HepG2 (cell line): Measurements from ENCODE around the gene FAM50A. TPM values are rescaled to one million over a fixed set of nuclear protein-coding genes. Genes with fewer than 3 reads are reported as not detected.

Source experiments
- BRCA1 ChIP-seq: sonication (generic); formaldehyde crosslinking; IDR thresholded peaks from 2 replicates; pipeline ENCODE4 v1.4.0; 2020; ENCODE audit warnings: missing genetic modification reagents
- MIER2 ChIP-seq: IDR thresholded peaks from 2 replicates; pipeline ENCODE4 v1.6.1; 2016; ENCODE audit warnings: missing biosample characterization, missing genetic modification reagents
- ZNF326 ChIP-seq: sonication (generic); formaldehyde crosslinking; IDR thresholded peaks from 2 replicates; pipeline ENCODE4 v1.4.0; 2020; ENCODE audit warnings: missing genetic modification reagents, borderline replicate concordance
- ZNF446 ChIP-seq: sonication (generic); formaldehyde crosslinking; IDR thresholded peaks from 2 replicates; pipeline ENCODE4 v1.5.0; 2020; ENCODE audit warnings: mild to moderate bottlenecking, missing genetic modification reagents
- ZNF567 ChIP-seq: sonication (generic); formaldehyde crosslinking; IDR thresholded peaks from 2 replicates; pipeline ENCODE4 v1.8.1; 2023; ENCODE audit warnings: mild to moderate bottlenecking, missing genetic modification reagents, borderline replicate concordance
- polyA plus RNA-seq, 8 experiments: library from polyadenylated mRNA; depleted of rRNA in 3 of 8; stranded (reverse) in 7 of 8; unstranded in 1 of 8; fragments of >200 nt; fragmentation: Illumina TruSeq in 4 of 8; extraction: Trizol in 4 of 8; gene quantifications; 2 replicates each; pipeline versions ENCODE4 v1.2.1 to v1.2.3, GENCODE V29; 2011 to 2016; ENCODE audit warnings: low read depth in 4 of 8, missing spikeins in 1 of 8, mixed read lengths in 1 of 8; ENCODE audit not compliant: insufficient read depth in 1 of 8
- total RNA-seq, 5 experiments: library from RNA; depleted of rRNA; stranded (reverse); fragments of >200 nt; fragmentation: Illumina TruSeq; extraction: Trizol; gene quantifications; 2 replicates each; pipeline ENCODE4 v1.2.3, GENCODE V29; 2016; ENCODE audit warnings: low read depth in 1 of 5
- TF ChIP-seq, protein P1 (sequence below): sonication (generic); formaldehyde crosslinking; IDR thresholded peaks from 2 replicates; pipeline ENCODE4 v1.5.1; 2020; ENCODE audit warnings: mild to moderate bottlenecking, missing genetic modification reagents, borderline replicate concordance
- TF ChIP-seq, protein P2 (sequence below): sonication (generic); formaldehyde crosslinking; IDR thresholded peaks from 2 replicates; pipeline ENCODE4 v1.4.0; 2020; ENCODE audit warnings: mild to moderate bottlenecking, missing genetic modification reagents
- TF ChIP-seq, protein P3 (sequence below): sonication (generic); formaldehyde crosslinking; IDR thresholded peaks from 2 replicates; pipeline ENCODE4 v1.4.0; 2020; ENCODE audit warnings: missing genetic modification reagents
- TF ChIP-seq, protein P4 (sequence below): sonication (generic); formaldehyde crosslinking; IDR thresholded peaks from 2 replicates; pipeline ENCODE4 v1.5.0; 2020; ENCODE audit warnings: missing genetic modification reagents
- TF ChIP-seq, protein P5 (sequence below): sonication (generic); formaldehyde crosslinking; IDR thresholded peaks from 2 replicates; pipeline ENCODE4 v1.5.0; 2020; ENCODE audit warnings: mild to moderate bottlenecking, missing genetic modification reagents, borderline replicate concordance

The FAM50A gene
- total and polyA plus RNA-seq, 2 of the 13 experiments (the other 11 are each of a cell fraction or from before 2014, with no cell fraction given), result 30.7 to 40.7 TPM

DNA sequence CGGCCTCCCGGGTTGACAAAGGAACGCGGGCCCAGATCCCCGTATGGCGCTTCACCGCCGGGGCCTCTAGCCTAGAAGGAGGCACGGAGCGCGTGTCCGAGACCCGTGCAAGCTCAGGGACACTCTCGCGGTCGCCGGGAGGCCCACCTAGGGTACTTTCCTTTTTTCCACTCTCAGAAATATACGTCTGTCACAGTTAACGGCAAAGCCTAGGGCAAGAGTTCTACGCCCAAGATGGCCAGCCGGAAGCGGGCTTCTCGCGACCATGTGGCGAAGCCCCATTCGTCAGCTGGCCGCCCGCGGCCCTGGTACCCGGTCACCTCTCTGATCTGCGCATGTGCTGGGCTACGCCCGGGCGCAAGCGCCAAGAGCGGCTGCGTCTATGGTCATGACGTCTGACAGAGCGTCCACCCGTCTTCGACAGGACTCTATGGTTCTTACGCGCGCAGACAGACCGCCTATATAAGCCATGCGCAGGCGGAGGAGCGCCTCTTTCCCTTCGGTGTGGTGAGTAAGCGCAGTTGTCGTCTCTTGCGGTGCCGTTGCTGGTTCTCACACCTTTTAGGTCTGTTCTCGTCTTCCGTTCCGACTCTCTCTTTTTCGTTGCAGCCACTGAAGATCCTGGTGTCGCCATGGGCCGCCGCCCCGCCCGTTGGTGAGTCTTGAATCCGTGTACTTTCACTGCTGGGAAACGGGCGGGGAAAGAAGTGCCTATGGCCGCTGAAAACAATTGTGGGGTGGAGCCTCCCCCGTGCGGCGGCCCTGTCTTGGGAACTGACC is 45.9 kb upstream of the FAM50A start, which contains the start of gene RPL10 (continued):
- TF ChIP-seq, protein P1, sequence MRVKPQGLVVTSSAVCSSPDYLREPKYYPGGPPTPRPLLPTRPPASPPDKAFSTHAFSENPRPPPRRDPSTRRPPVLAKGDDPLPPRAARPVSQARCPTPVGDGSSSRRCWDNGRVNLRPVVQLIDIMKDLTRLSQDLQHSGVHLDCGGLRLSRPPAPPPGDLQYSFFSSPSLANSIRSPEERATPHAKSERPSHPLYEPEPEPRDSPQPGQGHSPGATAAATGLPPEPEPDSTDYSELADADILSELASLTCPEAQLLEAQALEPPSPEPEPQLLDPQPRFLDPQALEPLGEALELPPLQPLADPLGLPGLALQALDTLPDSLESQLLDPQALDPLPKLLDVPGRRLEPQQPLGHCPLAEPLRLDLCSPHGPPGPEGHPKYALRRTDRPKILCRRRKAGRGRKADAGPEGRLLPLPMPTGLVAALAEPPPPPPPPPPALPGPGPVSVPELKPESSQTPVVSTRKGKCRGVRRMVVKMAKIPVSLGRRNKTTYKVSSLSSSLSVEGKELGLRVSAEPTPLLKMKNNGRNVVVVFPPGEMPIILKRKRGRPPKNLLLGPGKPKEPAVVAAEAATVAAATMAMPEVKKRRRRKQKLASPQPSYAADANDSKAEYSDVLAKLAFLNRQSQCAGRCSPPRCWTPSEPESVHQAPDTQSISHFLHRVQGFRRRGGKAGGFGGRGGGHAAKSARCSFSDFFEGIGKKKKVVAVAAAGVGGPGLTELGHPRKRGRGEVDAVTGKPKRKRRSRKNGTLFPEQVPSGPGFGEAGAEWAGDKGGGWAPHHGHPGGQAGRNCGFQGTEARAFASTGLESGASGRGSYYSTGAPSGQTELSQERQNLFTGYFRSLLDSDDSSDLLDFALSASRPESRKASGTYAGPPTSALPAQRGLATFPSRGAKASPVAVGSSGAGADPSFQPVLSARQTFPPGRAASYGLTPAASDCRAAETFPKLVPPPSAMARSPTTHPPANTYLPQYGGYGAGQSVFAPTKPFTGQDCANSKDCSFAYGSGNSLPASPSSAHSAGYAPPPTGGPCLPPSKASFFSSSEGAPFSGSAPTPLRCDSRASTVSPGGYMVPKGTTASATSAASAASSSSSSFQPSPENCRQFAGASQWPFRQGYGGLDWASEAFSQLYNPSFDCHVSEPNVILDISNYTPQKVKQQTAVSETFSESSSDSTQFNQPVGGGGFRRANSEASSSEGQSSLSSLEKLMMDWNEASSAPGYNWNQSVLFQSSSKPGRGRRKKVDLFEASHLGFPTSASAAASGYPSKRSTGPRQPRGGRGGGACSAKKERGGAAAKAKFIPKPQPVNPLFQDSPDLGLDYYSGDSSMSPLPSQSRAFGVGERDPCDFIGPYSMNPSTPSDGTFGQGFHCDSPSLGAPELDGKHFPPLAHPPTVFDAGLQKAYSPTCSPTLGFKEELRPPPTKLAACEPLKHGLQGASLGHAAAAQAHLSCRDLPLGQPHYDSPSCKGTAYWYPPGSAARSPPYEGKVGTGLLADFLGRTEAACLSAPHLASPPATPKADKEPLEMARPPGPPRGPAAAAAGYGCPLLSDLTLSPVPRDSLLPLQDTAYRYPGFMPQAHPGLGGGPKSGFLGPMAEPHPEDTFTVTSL (CRISPR knock-in tag), result no peak
- no peak for TF ChIP-seq MIER2
- TF ChIP-seq ZNF326 (CRISPR knock-in tag), result no peak
- TF ChIP-seq, protein P2, sequence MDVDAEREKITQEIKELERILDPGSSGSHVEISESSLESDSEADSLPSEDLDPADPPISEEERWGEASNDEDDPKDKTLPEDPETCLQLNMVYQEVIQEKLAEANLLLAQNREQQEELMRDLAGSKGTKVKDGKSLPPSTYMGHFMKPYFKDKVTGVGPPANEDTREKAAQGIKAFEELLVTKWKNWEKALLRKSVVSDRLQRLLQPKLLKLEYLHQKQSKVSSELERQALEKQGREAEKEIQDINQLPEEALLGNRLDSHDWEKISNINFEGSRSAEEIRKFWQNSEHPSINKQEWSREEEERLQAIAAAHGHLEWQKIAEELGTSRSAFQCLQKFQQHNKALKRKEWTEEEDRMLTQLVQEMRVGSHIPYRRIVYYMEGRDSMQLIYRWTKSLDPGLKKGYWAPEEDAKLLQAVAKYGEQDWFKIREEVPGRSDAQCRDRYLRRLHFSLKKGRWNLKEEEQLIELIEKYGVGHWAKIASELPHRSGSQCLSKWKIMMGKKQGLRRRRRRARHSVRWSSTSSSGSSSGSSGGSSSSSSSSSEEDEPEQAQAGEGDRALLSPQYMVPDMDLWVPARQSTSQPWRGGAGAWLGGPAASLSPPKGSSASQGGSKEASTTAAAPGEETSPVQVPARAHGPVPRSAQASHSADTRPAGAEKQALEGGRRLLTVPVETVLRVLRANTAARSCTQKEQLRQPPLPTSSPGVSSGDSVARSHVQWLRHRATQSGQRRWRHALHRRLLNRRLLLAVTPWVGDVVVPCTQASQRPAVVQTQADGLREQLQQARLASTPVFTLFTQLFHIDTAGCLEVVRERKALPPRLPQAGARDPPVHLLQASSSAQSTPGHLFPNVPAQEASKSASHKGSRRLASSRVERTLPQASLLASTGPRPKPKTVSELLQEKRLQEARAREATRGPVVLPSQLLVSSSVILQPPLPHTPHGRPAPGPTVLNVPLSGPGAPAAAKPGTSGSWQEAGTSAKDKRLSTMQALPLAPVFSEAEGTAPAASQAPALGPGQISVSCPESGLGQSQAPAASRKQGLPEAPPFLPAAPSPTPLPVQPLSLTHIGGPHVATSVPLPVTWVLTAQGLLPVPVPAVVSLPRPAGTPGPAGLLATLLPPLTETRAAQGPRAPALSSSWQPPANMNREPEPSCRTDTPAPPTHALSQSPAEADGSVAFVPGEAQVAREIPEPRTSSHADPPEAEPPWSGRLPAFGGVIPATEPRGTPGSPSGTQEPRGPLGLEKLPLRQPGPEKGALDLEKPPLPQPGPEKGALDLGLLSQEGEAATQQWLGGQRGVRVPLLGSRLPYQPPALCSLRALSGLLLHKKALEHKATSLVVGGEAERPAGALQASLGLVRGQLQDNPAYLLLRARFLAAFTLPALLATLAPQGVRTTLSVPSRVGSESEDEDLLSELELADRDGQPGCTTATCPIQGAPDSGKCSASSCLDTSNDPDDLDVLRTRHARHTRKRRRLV (CRISPR knock-in tag), result no peak
- no peak for TF ChIP-seq ZNF567 (CRISPR knock-in tag)
- TF ChIP-seq, protein P3, sequence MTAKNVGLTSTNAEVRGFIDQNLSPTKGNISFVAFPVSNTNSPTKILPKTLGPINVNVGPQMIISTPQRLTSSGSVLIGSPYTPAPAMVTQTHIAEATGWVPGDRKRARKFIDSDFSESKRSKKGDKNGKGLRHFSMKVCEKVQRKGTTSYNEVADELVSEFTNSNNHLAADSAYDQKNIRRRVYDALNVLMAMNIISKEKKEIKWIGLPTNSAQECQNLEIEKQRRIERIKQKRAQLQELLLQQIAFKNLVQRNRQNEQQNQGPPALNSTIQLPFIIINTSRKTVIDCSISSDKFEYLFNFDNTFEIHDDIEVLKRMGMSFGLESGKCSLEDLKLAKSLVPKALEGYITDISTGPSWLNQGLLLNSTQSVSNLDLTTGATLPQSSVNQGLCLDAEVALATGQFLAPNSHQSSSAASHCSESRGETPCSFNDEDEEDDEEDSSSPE (CRISPR knock-in tag), result peak; percentile 53
- TF ChIP-seq, protein P4, sequence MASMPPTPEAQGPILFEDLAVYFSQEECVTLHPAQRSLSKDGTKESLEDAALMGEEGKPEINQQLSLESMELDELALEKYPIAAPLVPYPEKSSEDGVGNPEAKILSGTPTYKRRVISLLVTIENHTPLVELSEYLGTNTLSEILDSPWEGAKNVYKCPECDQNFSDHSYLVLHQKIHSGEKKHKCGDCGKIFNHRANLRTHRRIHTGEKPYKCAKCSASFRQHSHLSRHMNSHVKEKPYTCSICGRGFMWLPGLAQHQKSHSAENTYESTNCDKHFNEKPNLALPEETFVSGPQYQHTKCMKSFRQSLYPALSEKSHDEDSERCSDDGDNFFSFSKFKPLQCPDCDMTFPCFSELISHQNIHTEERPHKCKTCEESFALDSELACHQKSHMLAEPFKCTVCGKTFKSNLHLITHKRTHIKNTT (CRISPR knock-in tag), result no peak
- TF ChIP-seq ZNF446, result no peak
- 0 out of 2 replicates have a peak, but pooled peaks have one; percentile 66 for TF ChIP-seq BRCA1 (CRISPR knock-in tag)
- TF ChIP-seq, protein P5, sequence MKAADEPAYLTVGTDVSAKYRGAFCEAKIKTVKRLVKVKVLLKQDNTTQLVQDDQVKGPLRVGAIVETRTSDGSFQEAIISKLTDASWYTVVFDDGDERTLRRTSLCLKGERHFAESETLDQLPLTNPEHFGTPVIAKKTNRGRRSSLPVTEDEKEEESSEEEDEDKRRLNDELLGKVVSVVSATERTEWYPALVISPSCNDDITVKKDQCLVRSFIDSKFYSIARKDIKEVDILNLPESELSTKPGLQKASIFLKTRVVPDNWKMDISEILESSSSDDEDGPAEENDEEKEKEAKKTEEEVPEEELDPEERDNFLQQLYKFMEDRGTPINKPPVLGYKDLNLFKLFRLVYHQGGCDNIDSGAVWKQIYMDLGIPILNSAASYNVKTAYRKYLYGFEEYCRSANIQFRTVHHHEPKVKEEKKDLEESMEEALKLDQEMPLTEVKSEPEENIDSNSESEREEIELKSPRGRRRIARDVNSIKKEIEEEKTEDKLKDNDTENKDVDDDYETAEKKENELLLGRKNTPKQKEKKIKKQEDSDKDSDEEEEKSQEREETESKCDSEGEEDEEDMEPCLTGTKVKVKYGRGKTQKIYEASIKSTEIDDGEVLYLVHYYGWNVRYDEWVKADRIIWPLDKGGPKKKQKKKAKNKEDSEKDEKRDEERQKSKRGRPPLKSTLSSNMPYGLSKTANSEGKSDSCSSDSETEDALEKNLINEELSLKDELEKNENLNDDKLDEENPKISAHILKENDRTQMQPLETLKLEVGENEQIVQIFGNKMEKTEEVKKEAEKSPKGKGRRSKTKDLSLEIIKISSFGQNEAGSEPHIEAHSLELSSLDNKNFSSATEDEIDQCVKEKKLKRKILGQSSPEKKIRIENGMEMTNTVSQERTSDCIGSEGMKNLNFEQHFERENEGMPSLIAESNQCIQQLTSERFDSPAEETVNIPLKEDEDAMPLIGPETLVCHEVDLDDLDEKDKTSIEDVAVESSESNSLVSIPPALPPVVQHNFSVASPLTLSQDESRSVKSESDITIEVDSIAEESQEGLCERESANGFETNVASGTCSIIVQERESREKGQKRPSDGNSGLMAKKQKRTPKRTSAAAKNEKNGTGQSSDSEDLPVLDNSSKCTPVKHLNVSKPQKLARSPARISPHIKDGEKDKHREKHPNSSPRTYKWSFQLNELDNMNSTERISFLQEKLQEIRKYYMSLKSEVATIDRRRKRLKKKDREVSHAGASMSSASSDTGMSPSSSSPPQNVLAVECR (CRISPR knock-in tag), result no peak; the same call in 1 of the 2 replicates
